ENCODE results near the gene EP400. TPM values are rescaled to one million over a fixed set of nuclear protein-coding genes. Genes with fewer than 3 reads are reported as not detected.

EP400 gene
- total RNA-seq, 1 donor from 2014 or later = 11.9 TPM

- no peak overlapping the region for H3K4me3 ChIP-seq (ENCODE audit: low read depth, low read length)
- DNase-seq (ENCODE audit: low read depth) = no peak
- TF ChIP-seq, protein P1, sequence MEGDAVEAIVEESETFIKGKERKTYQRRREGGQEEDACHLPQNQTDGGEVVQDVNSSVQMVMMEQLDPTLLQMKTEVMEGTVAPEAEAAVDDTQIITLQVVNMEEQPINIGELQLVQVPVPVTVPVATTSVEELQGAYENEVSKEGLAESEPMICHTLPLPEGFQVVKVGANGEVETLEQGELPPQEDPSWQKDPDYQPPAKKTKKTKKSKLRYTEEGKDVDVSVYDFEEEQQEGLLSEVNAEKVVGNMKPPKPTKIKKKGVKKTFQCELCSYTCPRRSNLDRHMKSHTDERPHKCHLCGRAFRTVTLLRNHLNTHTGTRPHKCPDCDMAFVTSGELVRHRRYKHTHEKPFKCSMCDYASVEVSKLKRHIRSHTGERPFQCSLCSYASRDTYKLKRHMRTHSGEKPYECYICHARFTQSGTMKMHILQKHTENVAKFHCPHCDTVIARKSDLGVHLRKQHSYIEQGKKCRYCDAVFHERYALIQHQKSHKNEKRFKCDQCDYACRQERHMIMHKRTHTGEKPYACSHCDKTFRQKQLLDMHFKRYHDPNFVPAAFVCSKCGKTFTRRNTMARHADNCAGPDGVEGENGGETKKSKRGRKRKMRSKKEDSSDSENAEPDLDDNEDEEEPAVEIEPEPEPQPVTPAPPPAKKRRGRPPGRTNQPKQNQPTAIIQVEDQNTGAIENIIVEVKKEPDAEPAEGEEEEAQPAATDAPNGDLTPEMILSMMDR (conservative IDR thresholded peaks at IDR 0.05; ENCODE audit: low read depth, low read length) = no peak
These were observed 35.5 kb upstream of the EP400 start for GRCh38 chr12:131914179-131914702.

DNA sequence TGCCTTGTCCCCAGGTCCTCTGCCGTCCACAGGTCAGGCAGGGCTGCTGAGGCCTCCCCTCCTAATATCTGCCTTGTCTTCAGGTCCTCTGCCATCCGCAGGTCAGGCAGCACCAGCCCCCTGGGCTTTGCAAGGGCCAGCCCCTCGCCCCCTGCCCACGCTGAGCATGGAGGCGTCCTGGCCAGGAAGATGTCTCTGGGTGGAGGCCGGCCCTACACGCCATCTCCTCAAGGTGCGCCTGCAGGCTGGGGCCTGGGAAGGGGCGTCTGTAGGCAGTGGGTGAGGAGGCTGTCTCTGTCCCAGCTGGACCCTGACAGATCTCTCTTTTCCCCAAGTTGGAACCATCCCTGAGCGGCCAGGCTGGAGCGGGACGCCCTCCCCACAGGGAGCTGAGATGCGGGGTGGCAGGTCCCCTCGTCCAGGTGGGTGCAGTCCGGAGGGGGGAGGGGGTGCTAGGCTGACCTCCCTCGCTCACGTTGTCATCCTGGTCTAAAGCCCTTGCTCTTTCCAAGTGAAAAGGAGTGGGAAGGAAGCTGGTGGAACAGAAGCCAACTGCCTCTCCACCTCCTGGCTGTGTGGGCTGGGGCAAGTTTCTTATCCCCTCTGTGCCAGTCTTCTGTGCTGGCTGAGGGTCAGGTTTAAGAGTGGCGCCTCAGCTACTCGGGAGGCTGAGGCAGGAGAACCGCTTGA lies 34.6 kb upstream of the EP400 start:
- TF ChIP-seq, protein P1 (conservative IDR thresholded peaks at IDR 0.05; ENCODE audit: low read depth, low read length) = no peak
- no peak overlapping the region for H3K4me3 ChIP-seq (ENCODE audit: low read depth, low read length)
- no peak for DNase-seq (ENCODE audit: low read depth)

GRCh38 chr12:131915823-131916222 lies 33.9 kb upstream of the EP400 start:
- DNase-seq (ENCODE audit: low read depth) = no peak
- no peak overlapping the region for H3K4me3 ChIP-seq (ENCODE audit: low read depth, low read length)
- TF ChIP-seq, protein P1 (conservative IDR thresholded peaks at IDR 0.05; ENCODE audit: low read depth, low read length) = no peak

DNA sequence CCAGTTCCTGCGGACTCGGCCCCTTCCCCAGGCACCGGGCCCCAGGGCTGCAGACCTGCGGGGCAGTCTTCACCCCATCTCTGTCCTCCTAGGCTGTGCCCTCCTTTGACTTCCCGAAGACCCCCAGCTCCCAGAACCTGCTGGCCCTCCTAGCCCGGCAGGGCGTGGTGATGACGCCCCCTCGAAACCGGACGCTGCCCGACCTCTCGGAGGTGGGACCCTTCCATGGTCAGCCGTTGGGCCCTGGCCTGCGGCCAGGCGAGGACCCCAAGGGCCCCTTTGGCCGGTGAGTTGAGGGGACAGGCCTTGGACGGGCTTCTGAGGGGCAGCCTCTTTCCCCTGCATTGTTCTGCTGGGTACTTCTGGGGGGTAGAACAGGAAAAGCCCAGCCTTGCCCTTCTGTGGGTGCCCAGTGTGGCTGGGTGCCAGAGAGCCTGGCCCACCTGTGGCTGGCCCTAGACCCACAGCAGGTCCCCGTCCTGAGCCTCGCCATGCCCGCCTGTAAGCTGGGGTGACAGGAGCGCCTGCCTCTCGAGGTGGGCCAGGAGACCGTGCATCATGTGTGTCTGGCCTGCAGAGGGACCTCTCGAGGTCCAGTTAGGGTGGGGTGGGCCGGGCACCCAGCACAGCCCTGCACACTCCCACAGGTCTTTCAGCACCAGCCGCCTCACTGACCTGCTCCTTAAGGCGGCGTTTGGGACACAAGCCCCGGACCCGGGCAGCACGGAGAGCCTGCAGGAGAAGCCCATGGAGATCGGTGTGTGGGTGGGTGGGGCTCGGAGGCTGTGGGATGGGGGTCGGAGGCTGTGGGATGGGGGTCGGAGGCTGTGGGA lies 33.2 kb upstream of the EP400 start:
- TF ChIP-seq, protein P1 (conservative IDR thresholded peaks at IDR 0.05; ENCODE audit: low read depth, low read length) = no peak
- no peak for DNase-seq (ENCODE audit: low read depth)
- H3K4me3 ChIP-seq (ENCODE audit: low read depth, low read length) = no peak overlapping the region

GRCh38 chr12:131917139-131917710 lies 32.5 kb upstream of the EP400 start:
- no peak overlapping the region for H3K4me3 ChIP-seq (ENCODE audit: low read depth, low read length)
- DNase-seq (ENCODE audit: low read depth) = no peak
- TF ChIP-seq, protein P1 (conservative IDR thresholded peaks at IDR 0.05; ENCODE audit: low read depth, low read length) = no peak

DNA sequence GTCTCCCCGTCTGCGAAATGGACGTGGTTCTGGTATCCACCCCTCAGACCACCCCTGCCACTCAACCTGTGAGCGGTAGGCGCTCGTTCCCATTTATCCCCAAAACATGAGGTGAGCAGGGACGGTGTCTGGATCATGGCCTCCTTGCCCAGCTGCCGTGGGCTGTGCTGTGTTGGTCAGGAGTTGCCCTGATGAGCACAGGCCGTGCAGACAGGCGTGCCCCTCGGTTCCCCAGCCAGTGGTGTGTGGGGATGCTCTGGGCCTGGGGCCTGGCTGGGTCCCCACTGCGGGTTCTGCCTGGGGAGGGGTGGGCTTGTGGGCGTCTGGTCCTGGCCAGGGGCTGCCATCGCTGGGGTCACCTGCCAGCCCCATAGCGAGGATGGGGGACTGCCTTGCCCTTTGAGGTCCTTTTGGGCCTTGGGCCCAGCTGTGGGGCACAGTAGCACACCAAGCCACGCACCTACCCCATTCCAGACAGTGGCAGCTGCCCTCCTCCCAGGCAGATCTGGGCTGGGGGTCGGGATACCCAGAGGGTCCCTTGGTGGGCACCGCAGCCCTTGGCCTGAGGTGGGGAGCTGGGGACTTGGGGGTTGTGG lies 31.9 kb upstream of the EP400 start:
- H3K4me3 ChIP-seq (ENCODE audit: low read depth, low read length) = no peak overlapping the region
- TF ChIP-seq, protein P1 (conservative IDR thresholded peaks at IDR 0.05; ENCODE audit: low read depth, low read length) = no peak
- no peak for DNase-seq (ENCODE audit: low read depth)
